A549 treated with CORT108297 at 1 μM for 4 hours (cell line): Measurements from ENCODE around the gene LBX2. TPM values are rescaled to one million over a fixed set of nuclear protein-coding genes. Genes with fewer than 3 reads are reported as not detected.

Experiments used
- total RNA-seq: library from RNA; stranded (reverse); fragments of 200-300 nt; extraction: Qiagen RNA extraction; gene quantifications from 5 replicates; pipeline ENCODE4 v1.2.3, GENCODE V29; 2022

Gene LBX2, protein sequence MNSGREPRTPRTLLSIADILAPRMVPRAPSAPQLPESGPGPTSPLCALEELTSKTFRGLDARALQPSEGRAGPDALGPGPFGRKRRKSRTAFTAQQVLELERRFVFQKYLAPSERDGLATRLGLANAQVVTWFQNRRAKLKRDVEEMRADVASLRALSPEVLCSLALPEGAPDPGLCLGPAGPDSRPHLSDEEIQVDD
- 2.5 to 4.4 TPM (median 4.2 TPM) in 5 replicates for total RNA-seq

DNA sequence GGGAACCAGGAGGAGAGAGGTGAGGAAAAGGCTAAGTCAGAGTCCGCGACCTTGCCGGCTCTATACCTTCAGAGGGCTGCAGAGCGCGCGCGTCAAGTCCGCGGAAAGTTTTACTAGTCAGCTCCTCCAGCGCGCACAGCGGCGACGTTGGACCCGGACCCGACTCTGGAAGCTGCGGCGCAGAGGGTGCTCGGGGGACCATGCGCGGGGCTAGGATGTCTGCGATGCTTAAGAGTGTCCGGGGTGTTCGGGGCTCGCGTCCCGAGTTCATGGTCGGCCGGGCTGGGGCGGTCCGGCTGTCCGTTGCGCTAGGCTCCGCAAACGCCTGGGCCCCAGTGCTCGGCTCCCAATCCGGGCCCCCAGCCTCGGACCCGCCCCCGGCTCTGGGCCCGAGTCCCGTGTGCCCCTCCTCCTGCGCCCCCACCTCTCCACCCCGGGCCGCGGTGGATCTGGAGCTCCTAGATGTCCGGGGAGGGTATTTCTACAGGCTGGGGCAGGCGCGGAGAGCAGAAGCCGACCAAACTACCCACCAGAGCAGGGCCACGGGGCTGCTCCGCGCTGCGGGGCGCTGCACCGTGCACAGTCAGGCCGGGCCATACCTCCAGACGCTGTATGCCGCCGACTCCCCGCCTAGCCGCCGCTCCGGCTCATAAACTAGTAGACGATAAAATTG, at the start of gene LBX2:
TSS of gene LBX2 (minus strand) at position 337 of the 673 bp plus-strand sequence. CDS start at position 271, 66 bp downstream.

DNA sequence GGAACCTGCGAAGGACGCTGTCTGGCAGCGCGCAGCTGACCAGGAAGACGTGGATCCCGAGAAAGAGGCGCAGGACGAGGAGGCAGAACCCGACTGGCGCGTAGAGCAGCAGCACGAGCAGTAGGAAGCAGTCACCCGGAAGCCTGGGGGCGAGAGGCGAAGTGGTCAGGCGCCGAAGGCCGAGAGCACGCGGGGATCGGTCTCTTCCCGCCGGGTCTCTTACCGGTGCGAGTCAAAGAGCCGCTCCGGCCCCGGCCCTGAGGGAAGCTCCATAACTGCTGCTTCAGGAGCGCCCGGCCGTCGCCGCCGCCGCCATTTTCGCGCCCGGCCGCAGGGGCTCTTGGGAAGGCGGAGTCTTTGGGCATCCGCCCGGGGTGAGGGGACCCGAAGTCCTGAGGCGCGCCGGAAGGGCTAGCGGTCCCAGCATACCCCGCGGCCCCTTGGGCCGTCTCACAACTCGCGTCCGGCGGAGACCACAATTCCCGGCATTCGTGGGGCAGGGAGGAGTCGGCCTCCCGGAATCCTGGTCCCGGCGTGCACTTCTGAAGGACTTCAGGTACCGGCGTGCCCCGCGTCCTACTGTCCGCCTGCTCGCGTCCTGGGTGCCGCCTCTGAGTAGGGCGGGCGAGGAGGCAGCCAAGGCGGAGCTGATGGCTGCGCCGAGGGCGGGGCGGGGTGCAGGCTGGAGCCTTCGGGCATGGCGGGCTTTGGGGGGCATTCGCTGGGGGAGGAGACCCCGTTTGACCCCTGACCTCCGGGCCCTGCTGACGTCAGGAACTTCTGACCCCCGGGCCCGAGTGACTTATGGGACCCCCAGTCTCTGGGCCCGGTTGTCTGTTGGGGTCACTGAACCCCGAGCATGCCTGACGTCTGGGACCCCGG, 30.2 kb upstream of the LBX2 start, which contains the start of the genes AUP1 and HTRA2:
TSS of gene AUP1 (minus strand) at position 350 of the 882 bp plus-strand sequence. CDS start at position 273, 77 bp downstream.
TSS of gene HTRA2 (plus strand) at position 577 of the 882 bp plus-strand sequence. CDS start at position 651, 74 bp downstream.

DNA sequence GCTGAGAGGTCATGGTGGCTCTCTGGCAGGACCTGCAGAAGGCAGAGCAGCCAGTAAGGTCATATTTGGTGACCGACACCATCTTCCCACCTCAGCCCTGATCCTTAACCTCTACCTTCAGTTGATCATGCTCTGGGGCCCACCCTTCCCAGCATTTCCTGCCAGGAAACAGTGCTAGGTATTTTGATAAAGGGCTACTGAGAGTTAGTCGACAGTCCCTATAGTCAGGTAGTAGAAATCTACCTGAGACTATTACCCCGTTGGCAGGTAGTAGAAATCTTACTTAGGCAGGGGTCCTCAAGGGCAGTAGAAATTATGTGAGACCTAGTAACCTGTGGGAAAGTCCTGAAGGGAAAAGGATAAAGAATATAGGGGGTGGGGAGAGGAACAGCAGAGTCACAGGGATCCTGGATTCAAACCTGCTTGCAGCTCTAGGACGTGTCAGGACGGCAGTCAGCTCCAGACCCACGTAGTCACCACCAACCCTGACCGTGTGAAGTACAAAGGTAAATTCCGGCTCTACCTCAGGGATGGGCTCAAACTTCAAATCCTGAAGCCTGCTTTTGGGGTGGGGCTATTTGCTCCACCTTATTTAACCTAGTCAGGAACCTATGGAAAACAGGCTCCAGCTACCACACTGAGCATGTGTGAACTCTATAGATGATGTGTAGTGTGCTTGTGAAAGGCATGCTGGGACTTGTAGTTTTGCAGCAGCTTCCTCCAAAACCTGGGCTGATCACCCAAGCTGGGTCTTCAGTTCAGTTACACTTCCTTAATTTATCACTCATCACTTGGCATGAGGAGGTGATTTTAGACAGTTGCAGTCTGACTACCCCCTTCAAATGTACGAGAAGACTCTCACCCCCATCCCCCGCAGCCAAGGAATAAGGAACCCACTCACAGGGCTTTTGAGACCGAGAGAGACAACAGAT, 26.6 kb upstream of the LBX2 start, which contains the start of gene DQX1:
TSS of gene DQX1 (minus strand) at position 515 of the 932 bp plus-strand sequence. CDS start at position 13, 502 bp downstream.

DNA sequence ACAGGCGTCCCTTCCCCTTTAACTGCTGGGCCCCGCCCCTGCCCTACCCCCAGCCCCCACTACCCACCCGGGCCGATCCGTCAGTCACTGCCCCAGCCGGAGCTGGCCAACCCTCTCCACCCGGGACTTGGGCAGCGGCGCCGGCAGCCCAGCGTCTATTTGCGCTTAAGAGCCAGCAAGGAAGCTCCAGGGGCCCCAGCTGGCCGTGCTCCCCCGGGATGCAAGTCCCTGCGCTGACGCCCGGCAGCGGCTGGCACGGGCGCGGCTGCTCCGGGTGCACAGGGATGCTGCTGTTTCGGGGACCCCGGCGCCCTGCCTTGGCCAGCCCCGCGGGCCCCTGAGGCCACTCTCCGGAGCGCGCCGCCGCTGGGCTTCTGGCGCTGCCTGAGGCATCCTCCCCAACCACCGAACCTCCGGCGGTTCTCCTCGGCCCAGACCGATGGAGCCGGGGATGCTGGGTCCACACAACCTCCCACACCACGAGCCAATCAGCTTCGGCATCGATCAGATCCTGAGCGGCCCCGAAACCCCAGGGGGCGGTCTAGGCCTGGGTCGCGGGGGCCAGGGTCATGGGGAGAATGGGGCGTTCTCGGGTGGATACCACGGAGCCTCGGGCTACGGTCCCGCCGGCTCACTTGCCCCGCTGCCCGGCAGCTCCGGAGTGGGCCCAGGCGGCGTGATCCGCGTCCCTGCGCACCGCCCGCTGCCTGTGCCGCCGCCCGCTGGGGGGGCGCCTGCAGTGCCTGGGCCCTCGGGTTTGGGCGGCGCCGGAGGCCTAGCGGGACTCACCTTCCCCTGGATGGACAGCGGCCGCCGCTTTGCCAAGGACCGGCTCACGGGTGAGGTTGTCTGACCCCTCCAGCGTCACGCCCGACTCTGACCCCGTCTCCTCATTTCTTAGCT, 15.2 kb upstream of the LBX2 start, which contains the start of gene TLX2:
TSS of gene TLX2 (plus strand) at position 83 of the 903 bp plus-strand sequence. CDS start at position 440, 357 bp downstream.

DNA sequence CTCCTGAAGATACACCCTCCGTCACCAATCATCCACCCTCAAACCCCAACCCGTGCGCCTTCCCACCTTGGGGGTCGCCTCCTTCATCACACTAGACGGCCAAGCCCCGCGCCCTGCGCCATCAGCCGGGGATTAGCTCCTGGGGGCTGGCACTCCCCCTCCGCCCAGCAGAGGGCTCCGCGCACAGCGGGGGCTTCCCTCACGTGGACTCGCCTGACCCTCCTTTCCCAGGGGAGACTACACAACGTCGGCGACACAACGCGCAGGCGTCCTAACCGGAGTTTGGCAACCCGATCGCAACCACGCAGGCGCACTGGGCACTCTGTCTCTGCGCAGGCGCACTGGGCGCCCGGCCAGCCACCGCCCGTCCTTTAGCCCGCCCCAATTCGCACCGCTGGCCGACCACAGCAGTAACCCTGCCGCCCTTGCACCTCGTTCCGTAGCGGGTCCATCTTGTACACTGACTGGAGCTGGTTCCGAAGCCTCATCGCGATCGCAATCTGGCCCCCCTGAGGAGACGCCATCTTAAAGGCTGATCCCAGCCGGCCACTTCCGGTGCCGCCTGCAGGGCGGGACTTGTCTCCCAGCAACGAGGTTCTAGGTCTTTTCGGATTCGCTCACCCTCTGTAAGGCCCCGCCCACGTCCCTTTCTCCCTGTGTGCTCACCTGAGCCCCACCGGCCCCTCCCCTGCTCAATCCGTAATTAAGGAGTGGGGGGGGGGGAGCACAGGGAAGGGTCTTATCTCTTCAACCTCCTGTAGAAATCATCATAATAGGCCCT, 7.9 kb upstream of the LBX2 start, which contains the start of gene PCGF1:
TSS of gene PCGF1 (minus strand) at position 551 of the 781 bp plus-strand sequence. CDS start at position 524, 27 bp downstream.

DNA sequence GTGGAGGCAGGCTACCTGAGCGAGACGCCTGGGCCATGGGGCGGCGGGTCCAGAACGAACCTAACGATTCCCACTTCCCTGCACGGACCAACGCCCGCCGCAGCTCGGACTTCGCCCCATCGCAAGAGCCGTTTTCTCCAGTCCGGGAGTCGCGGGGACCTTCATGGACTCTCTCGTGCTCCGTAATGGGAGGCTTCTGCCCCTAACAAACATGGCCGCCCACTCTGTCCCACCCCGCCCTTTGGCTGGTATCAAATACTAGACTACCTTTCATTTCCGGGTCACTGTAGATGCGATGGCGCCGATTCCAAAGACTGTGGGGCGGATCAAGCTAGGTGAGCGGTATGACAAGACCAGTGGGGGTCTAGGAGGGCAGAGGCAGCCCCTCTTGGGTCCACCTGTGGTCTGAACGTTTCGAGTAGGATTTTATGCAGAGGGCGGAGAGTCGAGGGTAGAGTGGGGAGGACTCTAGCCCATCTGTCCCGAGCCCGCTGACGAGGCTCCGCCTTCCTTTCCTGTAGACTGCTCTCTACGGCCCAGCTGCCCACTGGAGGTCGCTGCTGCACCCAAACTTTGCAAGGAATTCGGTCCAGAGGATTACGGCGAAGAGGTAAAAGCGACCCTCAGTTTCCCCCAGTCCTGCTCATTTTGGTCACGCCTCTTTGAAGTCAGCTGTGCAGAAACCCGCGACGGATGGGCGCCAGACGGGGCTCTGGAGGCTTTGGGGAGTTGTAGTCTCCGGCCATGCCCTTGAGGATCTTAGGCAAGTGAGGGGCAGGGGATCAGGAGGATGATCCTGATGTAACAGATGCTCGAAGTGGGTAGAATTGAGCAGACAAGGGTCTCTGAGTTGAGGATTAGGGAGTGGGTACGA, 16.4 kb downstream of the LBX2 start, which contains the start of the genes CCDC142 and TTC31:
TSS of gene CCDC142 (minus strand) at position 198 of the 874 bp plus-strand sequence. CDS start at position 37, 161 bp downstream.
TSS of gene TTC31 (plus strand) at position 281 of the 874 bp plus-strand sequence. CDS start at position 296, 15 bp downstream.

DNA sequence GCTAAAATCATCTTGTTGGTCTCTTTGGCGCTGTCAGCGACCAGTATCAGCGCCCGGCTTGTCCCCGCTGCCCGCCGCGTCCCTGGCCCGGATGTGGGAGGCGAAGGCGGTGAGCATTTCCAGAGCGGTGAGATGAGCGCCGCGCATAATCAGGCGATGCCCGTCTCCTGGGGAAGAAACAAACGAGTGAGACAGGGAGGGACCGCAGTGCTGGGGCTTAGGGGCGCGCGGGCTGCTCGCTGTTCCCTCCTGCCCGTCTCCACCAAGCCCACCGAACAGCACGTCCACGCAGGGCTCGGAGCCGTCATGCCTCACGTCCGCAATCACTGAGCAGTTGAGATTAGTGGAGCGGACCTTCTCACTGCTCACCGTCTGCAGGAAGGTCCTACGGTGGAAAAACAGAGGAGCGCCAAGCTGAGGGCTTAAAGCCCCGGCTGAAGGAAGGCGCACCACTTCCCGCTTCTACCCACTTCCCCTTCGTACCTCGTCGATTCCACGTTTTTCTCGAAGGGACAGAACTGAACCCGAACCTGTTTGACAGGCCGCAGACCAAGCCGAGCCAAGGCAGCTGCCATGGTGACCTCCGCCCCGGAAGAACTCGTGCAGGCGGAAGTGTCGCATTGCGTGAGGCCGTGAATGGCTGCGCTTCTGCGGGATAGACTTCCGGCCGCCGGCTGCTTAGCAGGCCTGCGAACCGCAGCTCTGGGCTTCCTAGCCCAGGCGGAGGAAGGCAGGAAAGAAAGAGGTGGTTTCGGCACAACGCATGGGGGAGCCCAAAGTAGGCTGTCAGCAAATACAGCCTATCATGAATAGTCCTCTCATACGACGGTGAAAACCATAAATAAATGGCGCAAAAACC, 27.1 kb downstream of the LBX2 start, which contains the start of gene MRPL53:
TSS of gene MRPL53 (minus strand) at position 595 of the 859 bp plus-strand sequence. CDS start at position 575, 20 bp downstream.

DNA sequence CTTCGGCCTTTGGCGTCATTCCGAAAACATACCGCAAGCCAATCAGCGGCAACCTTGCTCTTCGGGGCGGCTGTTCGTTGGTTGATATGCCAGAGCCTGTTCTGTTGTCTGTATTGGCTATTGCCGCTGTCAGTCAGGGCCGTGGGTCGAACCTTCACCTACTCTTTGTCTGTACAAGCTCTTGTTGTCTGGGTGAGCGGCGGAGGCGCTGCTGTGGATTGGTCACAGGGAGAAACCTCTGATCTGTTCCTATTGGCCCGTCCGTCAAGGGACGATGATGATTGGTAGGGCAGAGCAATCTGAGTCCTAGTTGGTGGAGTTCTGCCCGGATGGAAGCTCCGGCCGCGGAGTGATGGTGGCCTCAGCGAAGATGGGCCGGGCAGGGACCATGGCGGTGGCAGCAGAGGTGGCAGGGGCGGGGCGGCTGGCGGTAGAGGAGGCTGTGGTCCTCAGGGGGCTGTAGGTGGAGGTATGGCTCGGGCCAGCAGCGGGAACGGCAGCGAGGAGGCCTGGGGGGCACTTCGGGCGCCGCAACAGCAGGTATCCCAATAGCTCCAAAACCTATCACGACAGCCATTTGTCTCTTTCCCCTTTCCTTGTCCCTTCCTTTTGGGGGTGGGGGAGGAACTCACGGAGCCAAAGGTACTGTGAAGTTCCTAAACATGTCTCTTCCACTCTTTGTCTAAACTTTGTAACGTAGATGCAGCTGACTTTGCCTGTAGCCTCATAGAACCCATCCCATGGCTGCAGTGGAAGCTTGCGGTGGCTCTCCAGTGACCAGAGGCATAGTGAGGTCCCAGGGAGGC, 41.1 kb downstream of the LBX2 start, which contains the start of gene WBP1:
TSS of gene WBP1 (plus strand) at position 307 of the 806 bp plus-strand sequence. CDS start at position 472, 165 bp downstream.

DNA sequence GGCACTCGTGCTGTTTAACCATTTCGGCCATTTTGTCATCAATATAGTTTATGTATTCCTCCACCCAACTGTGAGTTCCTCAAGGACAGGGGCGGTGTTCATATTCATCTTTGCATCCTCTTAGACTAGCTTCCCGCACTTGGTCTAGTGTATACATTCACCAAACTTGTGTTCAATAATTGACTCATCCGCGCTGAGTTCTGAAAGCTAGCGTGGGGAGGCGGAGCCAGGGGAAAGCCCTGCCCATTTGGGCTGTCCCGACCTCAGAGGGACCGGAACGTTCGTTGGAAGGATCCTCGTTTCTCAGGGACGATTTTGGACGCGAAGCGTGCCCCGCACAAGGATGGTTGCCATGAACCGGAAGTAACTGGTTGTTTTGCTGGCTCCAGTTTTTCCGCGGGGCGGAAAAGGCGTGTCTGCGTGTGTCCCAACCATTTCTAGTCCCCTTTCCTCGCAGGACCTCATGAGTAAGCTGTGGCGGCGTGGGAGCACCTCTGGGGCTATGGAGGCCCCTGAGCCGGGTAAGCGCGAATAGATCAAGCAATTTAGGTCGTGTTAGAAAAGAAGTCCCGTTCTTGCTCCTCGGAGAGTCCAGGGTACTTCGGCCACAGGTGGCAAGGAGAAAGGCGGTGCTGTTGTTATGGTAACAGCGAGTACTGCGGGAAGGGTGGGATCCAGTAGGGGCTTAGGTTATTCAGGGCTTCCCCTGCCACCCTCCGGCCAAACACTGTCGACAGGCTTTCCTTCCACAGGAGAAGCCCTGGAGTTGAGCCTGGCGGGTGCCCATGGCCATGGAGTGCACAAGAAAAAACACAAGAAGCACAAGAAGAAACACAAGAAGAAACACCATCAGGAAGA, 44.5 kb downstream of the LBX2 start, which contains the start of gene INO80B:
TSS of gene INO80B (plus strand) at position 434 of the 858 bp plus-strand sequence. CDS start at position 464, 30 bp downstream.

Other genes starting within 250 kb of the LBX2 start
- 0.24 to 0.63 TPM (median 0.42 TPM) in 5 replicates for gene SLC4A5, start 156.2 kb downstream of the LBX2 start, total RNA-seq
- gene DCTN1, start 119.3 kb downstream of the LBX2 start, total RNA-seq, result 102 to 155 TPM (median 147 TPM) in 5 replicates
- 2.5 to 4.0 TPM (median 3.3 TPM) in 5 replicates for gene C2orf81, start 78.0 kb downstream of the LBX2 start, total RNA-seq
- 71.7 to 93.6 TPM (median 91.4 TPM) in 5 replicates for gene WDR54, start 77.9 kb downstream of the LBX2 start, total RNA-seq
- gene RTKN, start 57.7 kb downstream of the LBX2 start, total RNA-seq, result 19.7 to 29.6 TPM (median 26.0 TPM) in 5 replicates
- 53.3 to 59.3 TPM (median 55.7 TPM) in 5 replicates for gene INO80B, start 44.5 kb downstream of the LBX2 start, total RNA-seq
- gene WBP1, start 41.2 kb downstream of the LBX2 start, total RNA-seq, result 46.5 to 91.2 TPM (median 87.8 TPM) in 5 replicates
- gene MOGS, start 34.2 kb downstream of the LBX2 start, total RNA-seq, result 38.2 to 57.7 TPM (median 53.4 TPM) in 5 replicates
- gene MRPL53, start 26.9 kb downstream of the LBX2 start, total RNA-seq, result 94.6 to 158 TPM (median 138 TPM) in 5 replicates
- gene CCDC142, start 16.6 kb downstream of the LBX2 start, total RNA-seq, result 10.8 to 16.9 TPM (median 15.4 TPM) in 5 replicates
- 15.5 to 20.4 TPM (median 17.6 TPM) in 5 replicates for gene TTC31, start 16.5 kb downstream of the LBX2 start, total RNA-seq
- gene PCGF1, start 8.1 kb upstream of the LBX2 start, total RNA-seq, result 31.7 to 39.8 TPM (median 34.6 TPM) in 5 replicates
- gene TLX2, start 14.8 kb upstream of the LBX2 start, total RNA-seq, result 0.16 to 0.44 TPM (median 0.27 TPM) in 5 replicates
- gene DQX1, start 26.6 kb upstream of the LBX2 start, total RNA-seq, result 0.06 to 0.16 TPM (median 0.12 TPM) in 5 replicates
- gene AUP1, start 30.1 kb upstream of the LBX2 start, total RNA-seq, result 187 to 255 TPM (median 247 TPM) in 5 replicates
- gene HTRA2, start 30.3 kb upstream of the LBX2 start, total RNA-seq, result 34.7 to 45.7 TPM (median 41.8 TPM) in 5 replicates
- gene LOXL3, start 54.3 kb upstream of the LBX2 start, total RNA-seq, result 0.22 to 0.37 TPM (median 0.33 TPM) in 5 replicates
- 3.4 to 5.4 TPM (median 4.5 TPM) in 5 replicates for gene DOK1, start 55.1 kb upstream of the LBX2 start, total RNA-seq
- not detected in 5 replicates for gene M1AP, start 148.7 kb upstream of the LBX2 start, total RNA-seq
- gene SEMA4F, start 154.6 kb upstream of the LBX2 start, total RNA-seq, result 8.7 to 13.8 TPM (median 11.1 TPM) in 5 replicates